GM06990 (cell line): ENCODE data around the gene TRPM3.

Source experiments
- DNase-seq: peaks from one replicate; pipeline ENCODE4 v3.0.0-alpha.2; 2011; ENCODE audit not compliant: insufficient read length; ENCODE audit errors: extremely low read depth
- H3K27me3 ChIP-seq: replicated peaks from 2 replicates; pipeline ENCODE4 v1.6.0; 2011; ENCODE audit warnings: low read length; ENCODE audit not compliant: control insufficient read depth, insufficient read depth
- H3K36me3 ChIP-seq: 2 replicates; pipeline ENCODE4 v1.5.1; 2011; ENCODE audit warnings: low read length; ENCODE audit not compliant: control insufficient read depth, insufficient read depth
- H3K4me3 ChIP-seq: replicated peaks from 2 replicates; pipeline ENCODE4 v1.5.1; 2011; ENCODE audit warnings: low read depth, mild to moderate bottlenecking, control low read depth, low read length
- TF ChIP-seq, protein P1 (sequence below): IDR thresholded peaks from 2 replicates; pipeline ENCODE4 v1.5.1; 2011; ENCODE audit warnings: low read length, control low read depth, mild to moderate bottlenecking, inconsistent platforms; ENCODE audit not compliant: insufficient read depth, poor library complexity, severe bottlenecking

The TRPM3 gene

DNA sequence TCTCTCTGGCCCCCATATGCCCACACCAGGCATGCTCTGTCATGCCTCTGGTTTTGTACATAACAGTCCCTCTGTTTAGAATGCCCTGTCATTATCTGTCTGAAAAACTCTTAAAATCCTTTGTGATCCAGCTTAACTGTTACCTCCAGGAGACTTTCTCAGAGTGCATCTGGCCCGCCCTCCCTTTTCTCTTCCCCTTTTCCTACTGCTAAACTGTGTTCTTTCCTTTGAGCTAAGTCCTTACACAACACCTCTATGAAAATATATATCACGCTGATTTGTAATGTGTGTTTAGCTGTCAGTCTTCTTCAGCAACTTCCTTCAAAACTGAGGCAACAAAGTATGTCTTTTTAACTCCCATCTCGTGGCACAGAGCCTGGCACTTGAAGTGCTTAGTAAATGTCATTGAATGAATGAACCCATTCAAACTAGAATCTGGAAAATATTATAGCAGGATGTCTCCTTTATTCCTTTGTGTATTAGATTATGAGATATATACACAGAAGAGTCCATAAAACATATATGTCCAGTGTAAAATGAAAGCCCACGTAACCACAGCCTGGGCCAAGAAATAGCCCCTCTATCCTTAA, 540.7 kb downstream of the TRPM3 start:
- DNase-seq: no peak
- no peaks in the 10 kb centered on the region for H3K27me3 ChIP-seq
- no peak overlapping the region for H3K4me3 ChIP-seq
- H3K36me3 ChIP-seq: no peaks in the 10 kb centered on the region
- TF ChIP-seq, protein P1, sequence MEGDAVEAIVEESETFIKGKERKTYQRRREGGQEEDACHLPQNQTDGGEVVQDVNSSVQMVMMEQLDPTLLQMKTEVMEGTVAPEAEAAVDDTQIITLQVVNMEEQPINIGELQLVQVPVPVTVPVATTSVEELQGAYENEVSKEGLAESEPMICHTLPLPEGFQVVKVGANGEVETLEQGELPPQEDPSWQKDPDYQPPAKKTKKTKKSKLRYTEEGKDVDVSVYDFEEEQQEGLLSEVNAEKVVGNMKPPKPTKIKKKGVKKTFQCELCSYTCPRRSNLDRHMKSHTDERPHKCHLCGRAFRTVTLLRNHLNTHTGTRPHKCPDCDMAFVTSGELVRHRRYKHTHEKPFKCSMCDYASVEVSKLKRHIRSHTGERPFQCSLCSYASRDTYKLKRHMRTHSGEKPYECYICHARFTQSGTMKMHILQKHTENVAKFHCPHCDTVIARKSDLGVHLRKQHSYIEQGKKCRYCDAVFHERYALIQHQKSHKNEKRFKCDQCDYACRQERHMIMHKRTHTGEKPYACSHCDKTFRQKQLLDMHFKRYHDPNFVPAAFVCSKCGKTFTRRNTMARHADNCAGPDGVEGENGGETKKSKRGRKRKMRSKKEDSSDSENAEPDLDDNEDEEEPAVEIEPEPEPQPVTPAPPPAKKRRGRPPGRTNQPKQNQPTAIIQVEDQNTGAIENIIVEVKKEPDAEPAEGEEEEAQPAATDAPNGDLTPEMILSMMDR: no peak

DNA sequence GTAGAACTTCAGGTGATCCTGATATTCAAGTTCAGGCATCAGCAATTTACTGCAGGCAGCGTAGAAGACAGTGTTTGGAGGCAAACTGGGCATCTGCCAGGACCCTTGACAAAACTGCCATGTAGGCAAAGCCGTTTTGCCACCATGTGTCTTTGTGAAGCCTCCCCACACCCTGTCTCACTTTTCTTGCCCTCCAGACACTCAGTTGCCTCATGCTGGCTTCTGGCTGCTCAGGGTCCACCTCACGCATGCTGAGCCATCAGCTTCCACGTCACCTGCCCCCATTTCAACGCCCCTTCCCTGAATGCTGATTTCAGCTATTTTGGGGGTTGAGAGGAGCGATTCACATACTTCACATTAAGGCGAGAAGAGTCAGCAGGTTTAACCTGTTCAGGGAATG, 541.7 kb downstream of the TRPM3 start:
- TF ChIP-seq, protein P1: no peak
- Histone ChIP-seq H3K4me3 (no peak overlapping the region), H3K27me3 (no peaks in the 10 kb centered on the region), H3K36me3 (no peaks in the 10 kb centered on the region)
- DNase-seq: no peak

DNA sequence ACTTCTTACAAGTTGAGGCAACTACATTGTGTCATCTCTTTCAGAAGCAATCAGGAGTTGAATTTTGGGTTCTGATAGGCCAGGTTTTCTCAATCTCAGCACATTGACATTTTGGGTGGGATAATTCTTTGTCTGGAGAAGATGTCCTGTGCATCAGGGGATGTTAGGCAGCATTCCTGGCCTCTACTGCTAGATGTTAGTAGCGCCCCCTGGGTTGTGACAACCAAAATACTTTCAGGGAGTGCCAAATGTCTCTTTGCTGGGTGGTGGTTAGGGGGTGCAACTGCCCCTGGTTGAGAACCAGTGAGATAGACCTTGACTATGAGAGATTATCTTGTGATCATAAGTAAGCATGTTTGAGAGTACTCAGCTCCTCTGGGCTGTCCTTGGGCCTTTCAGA, 542.7 kb downstream of the TRPM3 start:
- TF ChIP-seq, protein P1: peak; percentile 25
- Histone ChIP-seq H3K27me3 (no peaks in the 10 kb centered on the region), H3K4me3 (no peak overlapping the region), H3K36me3 (no peaks in the 10 kb centered on the region)
- DNase-seq: no peak

DNA sequence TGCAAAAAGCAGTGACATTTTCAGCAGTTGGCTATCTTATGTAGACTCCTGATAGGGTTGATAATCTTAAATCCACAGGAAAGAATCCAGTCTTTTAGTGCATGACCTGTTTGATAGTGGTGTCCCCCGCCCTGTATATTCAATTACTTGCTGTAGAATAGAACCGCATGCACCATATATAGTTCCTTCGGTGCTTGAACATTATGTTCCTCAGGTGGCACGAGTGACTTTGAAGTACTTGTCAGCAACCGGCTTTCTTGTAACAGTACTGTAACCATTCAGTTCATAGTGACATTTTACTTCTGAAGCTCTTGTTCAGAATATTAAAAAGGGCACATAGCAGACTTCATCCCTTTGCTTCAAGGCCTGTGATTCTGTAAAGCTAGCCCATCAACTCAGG, 543.8 kb downstream of the TRPM3 start:
- TF ChIP-seq, protein P1: no peak
- no peak for DNase-seq
- Histone ChIP-seq H3K27me3 (no peaks in the 10 kb centered on the region), H3K36me3 (no peaks in the 10 kb centered on the region), H3K4me3 (no peak overlapping the region)

GRCh38 chr9:70576116-70576515, 545.3 kb downstream of the TRPM3 start:
- DNase-seq: no peak
- no peaks in the 10 kb centered on the region for H3K36me3 ChIP-seq
- TF ChIP-seq, protein P1: no peak
- H3K4me3 ChIP-seq: no peak overlapping the region
- no peaks in the 10 kb centered on the region for H3K27me3 ChIP-seq
